ENCODE data around the gene SLC31A1.

SLC31A1 gene

DNA sequence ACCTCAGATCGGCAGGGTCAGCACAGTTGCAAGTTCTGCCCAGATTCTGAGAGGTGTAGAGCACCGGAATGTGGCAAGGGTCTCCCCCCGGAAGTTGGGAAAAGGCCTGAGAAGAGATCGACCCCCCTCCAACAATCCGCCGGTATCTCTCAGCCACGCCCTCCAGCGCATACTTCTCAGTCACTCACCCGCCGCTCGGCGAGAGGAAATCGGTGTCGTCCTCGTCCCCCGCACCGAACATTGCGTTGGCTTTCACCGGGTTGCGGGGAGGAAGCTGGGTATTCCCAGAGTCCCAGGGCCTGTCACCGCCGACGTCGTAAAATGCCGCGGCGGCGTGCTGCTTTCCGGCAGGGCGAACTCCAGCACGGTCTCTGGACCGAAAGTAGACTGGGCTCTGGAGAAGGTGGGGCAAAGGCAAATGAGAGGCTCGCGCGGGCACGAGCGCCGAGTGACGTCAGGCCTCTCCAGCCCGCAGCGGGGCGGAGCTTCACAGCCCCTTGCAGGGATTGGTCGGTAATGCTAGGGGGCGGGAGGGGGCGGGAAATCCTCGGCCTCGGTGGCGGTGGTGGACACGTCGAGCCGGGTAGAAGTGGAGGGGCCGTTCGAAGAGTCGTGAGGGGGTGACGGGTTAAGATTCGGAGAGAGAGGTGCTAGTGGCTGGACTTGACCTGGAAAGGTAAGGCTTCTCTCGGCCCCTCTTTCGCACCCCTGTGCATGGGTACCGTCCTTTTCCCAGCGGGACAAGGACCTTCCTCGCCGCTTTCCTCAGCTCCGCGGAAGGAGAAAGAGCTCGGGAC lies at the start of gene SLC31A1, which contains the start of gene FKBP15:
Gene SLC31A1, plus strand, starts transcription at position 542 of the 797 bp plus-strand sequence. CDS start 34,605 bp downstream, outside the sequence.
Gene FKBP15, minus strand, starts transcription at position 275 of the 797 bp plus-strand sequence. Its CDS starts 34 bp downstream, at position 241.
- DNase-seq: peak; percentile 99

DNA sequence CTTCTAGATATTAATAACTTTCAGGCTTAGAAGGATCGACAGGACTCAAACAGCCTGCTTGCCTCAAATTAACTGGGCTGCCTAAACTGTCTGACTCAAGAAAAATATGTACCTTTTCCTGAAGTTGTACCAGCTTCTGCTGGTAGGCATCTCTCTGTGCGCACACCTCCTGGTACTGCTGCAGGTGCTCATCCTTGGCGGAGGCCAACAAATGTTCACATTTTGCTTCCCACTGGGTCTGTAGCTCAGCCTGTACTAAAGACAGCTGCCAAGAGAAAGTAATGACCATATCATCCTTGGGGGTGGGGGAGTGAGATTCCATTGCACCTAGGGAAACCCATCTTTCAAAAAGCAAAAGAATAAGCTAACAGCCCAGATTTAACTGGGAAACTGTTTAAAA lies 48.0 kb upstream of the SLC31A1 start:
- DNase-seq: no peak

DNA sequence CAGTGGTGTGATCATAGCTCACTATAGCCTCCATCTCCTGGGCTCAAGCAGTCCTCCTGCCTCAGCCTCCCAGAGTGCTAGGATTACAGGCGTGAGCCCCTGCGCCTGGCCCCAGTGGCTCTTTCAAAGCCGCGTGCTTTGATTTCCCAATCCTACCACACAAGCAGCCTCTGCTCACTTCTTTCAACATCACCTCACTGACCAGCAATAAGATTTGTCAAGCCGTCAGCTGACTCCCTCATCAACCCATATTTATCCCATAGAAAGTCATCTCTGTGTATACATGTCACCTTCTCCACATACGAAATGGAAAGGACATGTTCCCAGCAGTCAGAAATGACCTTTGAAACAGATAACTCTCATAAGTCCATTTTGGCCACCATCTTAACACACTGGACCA lies 44.5 kb upstream of the SLC31A1 start:
- no peak for DNase-seq

DNA sequence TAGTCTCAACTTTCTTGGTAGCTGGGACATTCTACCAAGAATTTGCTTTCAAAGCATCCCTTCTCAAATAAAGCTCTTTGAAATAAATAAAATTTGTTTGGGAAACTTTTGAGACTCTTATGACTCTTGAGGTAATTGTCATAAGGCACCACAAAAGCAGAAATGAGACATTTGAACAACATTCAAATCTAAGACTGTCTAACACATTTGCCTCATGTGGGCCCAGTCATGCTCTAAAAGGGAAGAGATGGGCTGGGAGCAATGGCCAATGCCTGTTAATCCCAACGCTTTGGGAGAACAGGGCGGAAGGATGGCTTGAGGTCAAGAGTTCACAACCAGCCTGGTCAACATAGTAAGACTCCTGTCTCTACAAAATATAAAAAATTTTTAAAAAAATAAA lies 44.1 kb upstream of the SLC31A1 start:
- no peak for DNase-seq

DNA sequence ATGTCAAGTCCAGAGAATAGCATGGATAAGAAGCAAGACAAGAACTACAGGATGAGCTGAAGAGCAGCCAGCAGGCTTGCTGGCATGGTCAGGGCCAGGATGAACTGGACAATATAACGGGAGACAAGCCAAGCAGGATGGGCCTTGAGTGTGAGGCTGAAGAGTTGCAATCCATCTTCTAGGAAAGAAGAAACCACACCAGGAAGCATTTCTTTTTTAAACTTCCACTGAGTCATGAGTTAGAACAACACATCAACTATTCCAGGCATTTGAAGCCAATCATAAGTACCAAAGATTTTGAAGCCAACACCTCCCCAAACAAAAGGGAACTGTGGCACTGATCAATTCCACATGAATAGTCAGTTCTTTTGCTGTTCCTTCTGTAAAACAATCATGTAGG lies 43.3 kb upstream of the SLC31A1 start:
- no peak for DNase-seq

DNA sequence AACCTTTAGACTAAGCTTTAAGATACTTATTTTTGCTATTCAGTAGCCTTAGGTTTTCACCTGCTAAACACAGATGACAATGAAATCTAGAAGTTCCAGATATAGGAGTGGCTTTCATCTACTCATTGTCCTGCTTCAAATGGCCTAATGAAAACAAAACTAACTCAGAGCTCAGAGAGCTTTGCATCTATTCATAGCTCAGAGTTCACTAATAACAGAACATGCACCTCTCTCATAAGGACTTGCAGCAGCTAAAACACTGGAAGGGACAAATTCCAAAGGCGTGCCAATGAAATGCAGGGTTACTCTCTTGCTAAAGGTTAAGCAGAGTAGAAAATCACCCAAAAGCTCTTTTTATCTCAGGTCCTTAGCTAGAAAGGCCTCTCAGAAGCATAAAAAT lies 41.5 kb upstream of the SLC31A1 start:
- no peak for DNase-seq

DNA sequence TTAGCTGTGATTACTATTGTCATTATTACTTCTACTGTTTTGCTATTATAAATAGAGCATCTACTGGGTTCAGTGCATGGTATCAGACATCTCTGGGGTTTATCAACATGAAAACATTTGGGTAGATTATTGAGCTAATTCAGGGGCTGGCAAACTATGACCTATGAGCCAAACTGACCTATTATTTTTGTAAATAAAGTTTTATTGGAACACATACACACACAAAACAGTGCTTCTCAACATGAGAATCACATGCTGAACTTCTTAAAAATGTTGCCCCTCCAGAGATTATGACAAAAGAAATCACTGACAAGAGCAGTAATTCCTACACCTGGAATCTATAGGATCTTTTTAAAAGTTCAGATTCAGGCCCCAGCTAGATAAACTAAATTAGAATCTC lies 40.2 kb upstream of the SLC31A1 start:
- DNase-seq: no peak

DNA sequence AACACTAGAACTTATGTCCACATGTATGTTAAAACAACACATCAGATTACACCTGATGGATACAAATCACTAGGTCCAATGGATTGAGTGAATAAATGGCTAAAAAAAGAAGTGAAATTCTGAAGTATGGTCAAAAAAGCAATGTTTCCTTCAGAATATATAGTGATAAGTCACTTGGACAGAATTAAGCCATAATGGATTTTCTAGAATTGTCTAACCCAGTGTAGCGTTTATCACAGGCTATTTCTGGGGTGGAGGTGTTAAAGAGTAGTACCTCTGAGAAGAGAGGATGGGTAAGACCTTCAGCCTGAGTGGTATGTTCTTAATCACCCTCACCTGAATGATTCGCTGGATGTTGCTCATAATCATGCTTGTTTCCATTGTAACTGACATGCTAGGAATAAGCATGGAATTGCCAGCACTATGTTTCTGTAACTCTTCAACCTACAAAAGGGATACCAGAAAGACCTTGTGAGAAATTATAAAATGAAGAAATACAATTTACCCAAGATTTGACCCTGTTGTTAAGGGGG lies 37.3 kb upstream of the SLC31A1 start:
- no peak for DNase-seq

DNA sequence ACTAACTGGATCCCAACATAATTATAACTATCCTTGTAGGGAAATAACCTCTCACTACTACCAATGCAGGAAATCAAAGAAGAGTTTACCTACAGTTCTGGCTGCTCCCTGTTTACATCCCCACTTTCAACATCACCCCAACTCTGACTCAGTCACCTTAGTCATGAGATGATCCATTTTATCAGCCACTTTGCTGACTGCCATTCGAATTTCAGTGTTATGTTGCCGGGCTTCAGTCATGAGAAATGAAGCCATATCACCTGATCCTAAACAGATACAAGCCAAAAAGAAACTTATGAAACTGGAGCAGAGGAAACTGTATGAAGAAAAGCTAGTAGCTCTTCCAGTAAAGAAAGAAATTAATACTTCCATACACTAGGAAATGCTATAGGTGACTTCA lies 36.8 kb upstream of the SLC31A1 start:
- DNase-seq: no peak

DNA sequence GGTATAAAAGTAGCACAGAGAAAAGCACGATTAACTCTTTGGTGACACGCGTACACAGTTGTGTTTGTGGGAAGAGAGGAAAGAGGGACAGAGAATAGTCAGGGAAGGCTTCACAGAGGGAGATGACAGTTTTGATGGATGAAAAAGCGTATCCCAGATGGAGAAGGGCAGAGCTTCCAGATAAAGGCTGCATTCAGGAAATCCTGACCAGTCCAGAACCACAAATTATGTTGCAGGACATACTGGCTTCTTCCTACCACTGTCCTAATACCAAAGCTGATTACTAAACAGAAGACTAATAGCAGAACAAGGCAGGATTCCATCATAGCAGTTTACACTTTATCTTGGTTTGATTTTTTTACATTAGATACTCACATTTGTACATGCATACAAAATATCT lies 36.1 kb upstream of the SLC31A1 start:
- no peak for DNase-seq

DNA sequence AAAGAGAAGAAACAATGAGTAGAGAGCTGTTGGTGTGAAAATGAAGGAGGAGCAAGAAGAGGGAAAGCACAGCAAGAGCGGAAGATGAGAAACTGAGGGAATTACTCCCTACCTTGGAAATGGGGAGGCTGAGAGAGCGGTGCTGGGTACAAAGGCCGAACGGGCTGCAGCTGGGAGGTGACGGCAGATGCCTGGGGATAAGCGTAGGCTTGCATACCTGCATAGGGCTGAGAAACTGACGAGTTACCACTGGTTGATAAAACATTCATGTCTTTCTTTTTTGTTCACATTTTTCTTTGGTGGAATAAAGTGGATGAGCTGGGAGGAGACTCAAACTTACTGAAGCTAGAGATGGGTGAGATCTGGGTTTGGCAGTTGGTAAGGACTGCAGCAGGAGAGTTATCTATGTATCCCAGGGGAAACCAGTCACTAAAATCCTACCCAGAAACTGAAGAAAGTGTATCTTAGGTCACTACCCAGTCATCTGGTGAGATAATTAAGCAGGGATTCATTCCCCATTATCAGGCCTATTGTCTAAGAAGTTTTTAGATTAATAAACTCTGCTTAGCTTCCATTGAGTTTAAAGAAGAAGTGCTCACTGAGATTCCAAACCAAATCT lies 35.1 kb upstream of the SLC31A1 start:
- DNase-seq: no peak

DNA sequence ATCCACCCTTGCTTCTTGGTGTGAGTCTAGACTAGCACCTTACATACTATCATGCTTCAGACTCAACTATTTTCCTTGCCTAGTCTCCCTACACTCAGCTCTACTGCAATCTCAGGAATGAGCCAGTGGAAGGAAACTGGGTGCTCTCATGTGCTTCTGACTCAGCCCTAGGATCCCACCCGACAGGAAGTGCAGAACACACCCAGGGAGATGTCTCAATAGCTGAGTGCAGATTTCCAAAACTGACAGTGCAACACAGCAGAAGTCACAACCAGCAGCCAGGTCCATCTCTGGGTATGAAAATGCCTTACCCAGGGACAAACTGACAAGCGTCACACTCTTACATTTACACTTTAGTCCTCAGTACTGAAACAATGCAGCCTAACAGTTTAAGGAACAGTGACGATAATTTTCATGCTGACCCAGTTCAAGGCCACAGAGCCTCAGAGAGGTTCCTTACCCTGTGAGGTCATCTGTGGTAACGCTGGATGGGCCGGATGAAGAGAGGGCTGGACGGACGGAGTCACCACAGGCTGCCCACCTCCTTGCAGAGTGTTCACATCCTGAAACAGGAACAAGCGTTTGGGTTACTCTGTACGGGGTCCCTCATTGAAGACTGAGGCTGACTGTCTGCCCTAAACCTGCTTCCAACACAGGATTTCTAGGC lies 33.3 kb upstream of the SLC31A1 start:
- peak; percentile 28 for DNase-seq

DNA sequence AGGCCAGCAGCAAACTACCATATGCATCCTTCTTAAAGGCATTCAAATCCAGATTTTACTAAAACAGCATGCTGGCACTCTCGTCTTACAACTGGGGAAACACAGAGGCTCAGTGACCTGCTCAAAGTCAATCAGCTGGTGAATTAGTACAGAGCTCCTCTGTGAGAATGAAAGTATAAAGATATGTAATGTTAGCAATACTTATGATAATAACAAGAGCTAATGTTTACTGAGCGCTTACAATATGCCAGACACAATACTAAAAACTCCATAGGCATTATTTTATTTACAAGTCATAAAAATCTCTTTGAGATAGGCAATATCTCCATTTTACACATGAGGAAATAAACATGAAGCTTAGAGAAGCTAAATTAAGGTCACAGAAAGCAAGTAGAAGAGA lies 28.9 kb upstream of the SLC31A1 start:
- DNase-seq: no peak

DNA sequence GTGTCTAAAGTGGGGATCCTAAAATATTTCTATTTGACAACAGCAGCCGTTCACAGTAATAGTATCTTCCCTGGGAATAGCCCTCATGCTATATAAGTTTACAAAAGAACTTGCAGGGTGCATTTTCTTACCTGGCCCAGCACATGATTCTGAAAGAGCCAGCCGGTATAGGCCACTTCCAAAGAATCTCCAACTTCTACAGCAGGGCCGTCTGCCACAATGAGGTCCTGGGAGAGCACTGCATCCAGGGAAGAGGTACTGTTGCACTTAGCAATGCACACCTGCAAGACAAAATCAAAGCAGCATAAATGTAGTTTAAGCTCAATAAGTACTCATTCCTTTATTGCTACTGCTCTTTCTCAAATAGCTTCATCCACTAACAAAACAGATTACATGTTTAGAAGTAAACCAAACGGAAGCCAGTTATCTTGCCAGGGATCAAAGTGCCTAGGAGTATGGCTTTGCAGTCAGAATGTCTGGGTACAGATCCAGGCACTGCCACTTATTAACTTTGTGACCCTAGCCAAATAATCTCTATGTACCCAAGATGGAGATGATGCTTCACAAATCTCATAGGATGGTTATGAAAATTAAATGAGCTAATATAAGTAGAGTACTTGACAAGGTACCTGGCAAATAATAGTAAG lies 21.5 kb upstream of the SLC31A1 start:
- no peak for DNase-seq

DNA sequence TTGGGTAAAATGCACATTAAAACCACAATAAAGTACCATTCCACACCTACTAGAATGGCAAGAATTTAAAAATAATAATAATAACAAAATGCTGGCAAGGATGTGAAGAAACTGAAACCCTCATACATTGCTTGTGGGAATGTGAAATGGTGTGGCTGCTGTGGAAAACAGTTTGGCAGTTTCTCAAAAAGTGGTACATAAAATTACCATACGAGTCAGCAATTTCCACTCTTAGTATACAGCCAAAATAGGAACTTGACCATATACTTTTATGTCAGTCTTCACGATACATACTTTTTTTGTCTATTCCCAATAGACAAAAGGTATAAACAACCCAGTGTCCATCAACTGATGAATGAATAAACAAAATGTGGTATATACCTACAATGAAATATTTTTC lies 15.9 kb upstream of the SLC31A1 start:
- no peak for DNase-seq

DNA sequence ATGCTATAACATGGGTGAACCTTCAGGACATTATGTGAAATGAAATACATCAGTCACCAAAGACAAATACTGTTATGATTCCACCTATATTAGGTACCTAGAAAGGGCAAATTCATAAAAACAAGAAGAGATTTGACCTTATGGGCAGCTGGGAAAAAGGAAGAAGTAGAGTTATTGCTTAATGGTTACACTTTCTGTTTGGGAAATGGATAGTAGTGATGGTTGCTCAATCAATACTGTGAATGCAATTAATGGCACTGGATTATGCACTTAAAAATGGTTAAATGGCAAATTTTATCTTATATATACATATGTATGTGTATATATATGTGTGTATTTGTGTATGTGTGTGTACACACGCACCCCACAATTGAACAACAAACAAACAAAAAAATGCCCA lies 15.5 kb upstream of the SLC31A1 start:
- DNase-seq: no peak

DNA sequence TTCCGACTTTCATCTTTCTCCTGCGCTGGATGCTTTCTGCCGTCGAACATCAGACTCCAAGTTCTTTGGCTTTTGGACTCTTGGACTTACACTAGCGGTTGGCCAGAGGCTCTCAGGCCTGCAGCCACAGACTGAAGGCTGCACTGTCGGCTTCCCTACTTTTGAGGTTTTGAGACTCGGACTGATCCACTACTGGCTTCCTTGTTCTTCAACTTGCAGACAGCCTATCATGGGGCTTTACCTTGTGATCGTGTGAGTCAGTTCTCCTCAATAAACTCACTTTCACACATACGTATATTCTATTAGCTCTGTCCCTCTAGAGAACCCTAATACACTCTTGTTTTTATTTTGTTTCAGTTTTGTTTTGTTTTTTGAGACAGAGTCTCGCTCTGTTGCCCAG lies 10.5 kb upstream of the SLC31A1 start:
- no peak for DNase-seq

DNA sequence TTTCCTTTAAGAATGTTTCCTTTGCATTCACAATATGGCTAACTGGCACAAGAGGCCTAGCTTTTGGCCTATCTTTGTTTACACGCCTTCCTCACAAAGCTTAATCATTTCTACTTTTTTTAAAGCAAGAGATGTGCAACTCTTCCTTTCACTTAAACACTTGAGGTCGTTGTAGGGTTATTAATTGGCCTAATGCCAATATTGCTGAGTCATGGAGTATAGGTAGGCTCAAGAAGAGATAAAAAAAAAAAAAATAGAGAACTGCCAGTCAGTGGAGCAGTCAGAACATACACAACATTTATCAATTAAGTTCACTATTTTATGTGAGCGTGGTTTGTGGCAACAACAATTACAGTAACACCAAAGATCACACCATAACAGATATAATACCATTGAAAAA lies 6.2 kb upstream of the SLC31A1 start:
- no peak for DNase-seq

DNA sequence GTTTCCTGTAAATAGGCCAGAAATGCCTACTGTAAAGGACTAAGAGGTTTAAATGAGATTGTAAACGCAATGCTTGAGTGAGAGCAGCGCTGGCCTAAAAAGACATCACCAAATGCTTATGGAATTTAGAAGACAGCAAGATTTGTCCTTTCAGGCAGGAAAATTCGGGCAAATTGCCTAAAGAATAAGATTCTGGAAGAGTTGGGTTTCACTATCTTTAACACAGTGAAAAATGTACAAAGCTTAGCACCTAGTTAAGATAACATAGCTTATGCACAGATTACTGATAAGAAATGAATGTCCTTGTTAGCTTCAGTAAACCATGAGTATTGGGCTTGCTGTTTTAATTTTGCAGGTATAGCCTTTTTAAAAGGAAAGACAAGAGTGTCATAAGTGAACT lies 4.9 kb upstream of the SLC31A1 start:
- DNase-seq: no peak

DNA sequence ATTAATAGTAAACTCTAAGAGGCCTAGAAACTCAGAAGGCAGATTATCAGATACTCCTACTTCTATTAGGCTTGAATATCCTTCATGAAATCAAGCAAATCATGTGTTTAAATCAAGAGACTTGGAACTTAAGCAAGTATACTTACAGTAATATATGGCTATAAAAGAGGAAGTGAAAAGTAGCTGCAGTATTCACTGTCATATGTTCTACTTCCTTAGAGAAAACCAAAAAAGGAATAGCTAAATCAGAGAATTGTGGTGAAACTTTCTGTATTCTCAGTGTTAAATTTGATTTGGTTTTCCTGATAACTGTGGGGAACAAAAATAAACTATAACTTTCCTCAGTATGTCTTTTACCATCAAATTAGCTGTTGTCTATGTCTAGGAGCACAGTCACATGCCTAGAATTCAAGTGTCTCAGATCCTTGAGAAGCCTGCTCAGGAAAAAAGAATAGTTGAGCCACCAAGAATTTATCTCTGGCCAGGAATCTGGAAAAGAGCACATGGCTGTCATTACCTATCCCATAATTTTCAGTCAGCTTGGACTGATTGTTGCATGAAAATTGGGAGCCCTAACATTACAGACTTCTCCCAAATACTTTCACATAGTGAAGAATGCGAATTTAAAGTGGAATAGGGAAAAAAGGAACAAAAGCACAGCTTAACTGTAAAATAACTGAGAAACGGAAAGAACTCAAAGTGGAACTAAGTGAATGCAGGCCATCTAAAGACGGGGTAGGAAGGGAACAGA lies 2.0 kb upstream of the SLC31A1 start:
- DNase-seq: no peak

DNA sequence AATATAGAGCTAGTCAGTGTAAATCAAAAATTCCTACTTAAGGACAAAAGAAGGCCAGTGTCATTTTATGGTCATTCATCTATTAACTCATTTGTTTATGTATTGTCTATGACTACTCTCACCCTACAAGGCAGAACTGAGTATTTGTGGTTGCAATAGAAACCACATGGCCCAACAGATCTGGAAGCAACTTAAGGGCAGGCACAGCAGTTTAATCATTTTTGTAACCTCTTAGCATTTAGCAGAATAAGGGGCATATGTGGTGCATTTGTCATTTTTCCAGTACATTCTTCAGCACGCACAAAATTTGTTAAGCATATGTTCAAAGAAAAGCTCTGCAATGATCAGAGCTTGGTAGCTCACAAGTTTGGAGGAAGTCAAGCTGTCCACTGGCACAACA lies 1.4 kb upstream of the SLC31A1 start:
- DNase-seq: no peak

DNA sequence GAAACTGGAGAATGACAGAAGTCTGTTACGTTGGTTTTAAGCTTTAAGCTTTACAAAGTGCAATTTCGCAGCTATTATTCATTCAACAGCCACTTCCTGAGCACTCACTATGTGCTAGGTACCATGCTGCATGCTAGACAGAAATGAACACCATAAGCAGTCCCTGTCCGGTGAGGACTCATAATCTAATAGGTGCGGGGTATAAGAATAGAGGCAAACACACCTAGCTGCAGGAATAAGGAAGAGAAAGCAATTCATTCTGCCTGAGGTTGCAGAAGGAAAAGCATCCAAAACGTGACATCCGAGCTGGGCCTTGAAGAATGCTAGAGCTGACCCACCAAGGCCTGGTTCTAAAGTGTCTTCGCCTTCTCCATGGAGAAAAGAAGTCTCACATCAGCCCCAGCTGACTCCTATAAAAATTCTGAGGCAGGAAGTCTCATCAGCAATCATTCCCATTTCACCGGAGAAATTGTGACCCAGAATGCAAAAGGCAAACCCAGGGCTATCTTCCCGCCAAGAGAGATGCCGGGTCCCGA lies 809 bp upstream of the SLC31A1 start:
- DNase-seq: no peak
